ENCODE data around the gene CYP2S1. TPM values are rescaled to one million over a fixed set of nuclear protein-coding genes. Genes with fewer than 3 reads are reported as not detected.
A peak's percentile ranks its signal among the peaks of the same experiment; 100 is the strongest.

CYP2S1 gene
- total and polyA plus RNA-seq, 2 of the 4 experiments (the other 2 are of a cell fraction), result 0.54 to 2.1 TPM

GRCh38 chr19:41205995-41206394 is 13.0 kb downstream of the CYP2S1 start:
- H2BK5ac ChIP-seq (ENCODE audit: low read depth, low read length, poor library complexity, severe bottlenecking), result no peak overlapping the region
- H4K5ac ChIP-seq (ENCODE audit: low read depth, low read length), result no peak overlapping the region
- peaks cover 7% of the 10 kb centered on the region for H3K36me3 ChIP-seq (ENCODE audit: control insufficient read depth, insufficient read depth, low read length)
- TF ChIP-seq MXI1 (IDR thresholded peaks at IDR 0.05; ENCODE audit: borderline replicate concordance, low read depth, low read length), result no peak
- no peak for TF ChIP-seq CTCF (conservative IDR thresholded peaks at IDR 0.05; ENCODE audit: low read depth, low read length)
- TF ChIP-seq BHLHE40 (IDR thresholded peaks at IDR 0.05; ENCODE audit: low read depth, low read length), result peak; percentile 44; the same call in 1 of the 2 replicates
- 0 out of 2 replicates have a peak, but pooled peaks have one; percentile 3 for TF ChIP-seq RAD21 (IDR thresholded peaks at IDR 0.05; ENCODE audit: low read length)
- H3K9me3 ChIP-seq (ENCODE audit: control insufficient read depth, insufficient read depth, low read length), result no peaks in the 10 kb centered on the region
- H2BK15ac ChIP-seq (ENCODE audit: low read depth, low read length), result no peak overlapping the region
- no peaks in the 10 kb centered on the region for H3K9me1 ChIP-seq (ENCODE audit: insufficient read depth, low read length)
- BruUV-seq (replicated peaks), result no TSS peak
- peak; percentile 30 for ATAC-seq (ENCODE audit: low read depth)
- H4K20me1 ChIP-seq (ENCODE audit: insufficient read depth, low read length), result no peaks in the 10 kb centered on the region; the same call in 1 of the 2 replicates
- no peak overlapping the region for H3K4me3 ChIP-seq (ENCODE audit: insufficient read depth, low read depth, low read length)
- no peak overlapping the region for H3K56ac ChIP-seq (ENCODE audit: extremely low read depth, insufficient read depth, low read length)
- H3K4me2 ChIP-seq (ENCODE audit: low read depth, low read length), result no peak overlapping the region
- H3K27ac ChIP-seq (ENCODE audit: insufficient read depth, low read length), result no peak overlapping the region
- no peak overlapping the region for H3K18ac ChIP-seq (ENCODE audit: low read depth, low read length)
- no peak overlapping the region for H2BK20ac ChIP-seq (ENCODE audit: low read depth, low read length)
- dilution Hi-C loops (cut with HindIII; ENCODE audit: low sequenced_read_pairs, unreplicated experiment), result no loop called here
- H2AFZ ChIP-seq (replicated peaks; ENCODE audit: low read length, poor library complexity), result peak overlapping the region; percentile 38
- H3K9ac ChIP-seq (ENCODE audit: low read depth, low read length), result no peak overlapping the region
- H3K4ac ChIP-seq (ENCODE audit: low read depth, low read length), result no peak overlapping the region; the same call in 1 of the 2 replicates
- no peak overlapping the region for H2BK120ac ChIP-seq (ENCODE audit: low read depth, low read length)
- no peak overlapping the region for H3K23ac ChIP-seq (ENCODE audit: low read depth, low read length)
- H3K27me3 ChIP-seq (ENCODE audit: control insufficient read depth, insufficient read depth, low read length), result no peaks in the 10 kb centered on the region
- H3K4me1 ChIP-seq (ENCODE audit: control insufficient read depth, insufficient read depth, low read length), result no peaks in the 10 kb centered on the region
- intact Hi-C loops (cut with micrococcal nuclease), result loop anchor here (10.0 kb wide), 1 partner anchor 219 kb away; the partner anchor contains the start of gene B3GNT8
- in situ Hi-C loops (cut with MboI; ENCODE audit: low sequenced_read_pairs), result no loop called here
- 83% methylated on average over 3 of the region's 10 CpGs; no CpG with 5 or more reads in 1 of the 2 experiments for WGBS, 2 experiments (ENCODE audit: extremely low coverage in 2 of 2, insufficient read length in 1 of 2)
- no peak overlapping the region; the same call in 1 of the 2 replicates for H4K91ac ChIP-seq (ENCODE audit: insufficient read depth, low read depth, low read length)
- ChIA-PET POLR2A (ENCODE audit: unreplicated experiment) (no interaction called here), CTCF (interaction anchor here (0.5 to 3.3 kb wide), 3 partner anchors 16 to 102 kb away, joined by 3 to 16 read pairs (median 4); no protein-coding TSS in a partner anchor)
- H2AK9ac ChIP-seq (replicated peaks; ENCODE audit: low read depth, low read length, poor library complexity), result peak overlapping the region; percentile 9
- no peak overlapping the region for H2AK5ac ChIP-seq (ENCODE audit: low read depth, low read length)
- no peak overlapping the region for H4K8ac ChIP-seq (ENCODE audit: low read depth in 2 of 2, low read length in 2 of 2)
- DNase-seq, result no peak
- H3K79me1 ChIP-seq (ENCODE audit: low read depth in 1 of 2, low read length in 2 of 2), result no peaks in the 10 kb centered on the region
- H3K14ac ChIP-seq (replicated peaks; ENCODE audit: low read depth, low read length), result no peak overlapping the region
